ENCODE results near the gene NWD2. TPM values are rescaled to one million over a fixed set of nuclear protein-coding genes. Genes with fewer than 3 reads are reported as not detected.

The NWD2 gene
- total RNA-seq, 4 donors from 2014 or later = 0.22 TPM; not detected in 3

DNA sequence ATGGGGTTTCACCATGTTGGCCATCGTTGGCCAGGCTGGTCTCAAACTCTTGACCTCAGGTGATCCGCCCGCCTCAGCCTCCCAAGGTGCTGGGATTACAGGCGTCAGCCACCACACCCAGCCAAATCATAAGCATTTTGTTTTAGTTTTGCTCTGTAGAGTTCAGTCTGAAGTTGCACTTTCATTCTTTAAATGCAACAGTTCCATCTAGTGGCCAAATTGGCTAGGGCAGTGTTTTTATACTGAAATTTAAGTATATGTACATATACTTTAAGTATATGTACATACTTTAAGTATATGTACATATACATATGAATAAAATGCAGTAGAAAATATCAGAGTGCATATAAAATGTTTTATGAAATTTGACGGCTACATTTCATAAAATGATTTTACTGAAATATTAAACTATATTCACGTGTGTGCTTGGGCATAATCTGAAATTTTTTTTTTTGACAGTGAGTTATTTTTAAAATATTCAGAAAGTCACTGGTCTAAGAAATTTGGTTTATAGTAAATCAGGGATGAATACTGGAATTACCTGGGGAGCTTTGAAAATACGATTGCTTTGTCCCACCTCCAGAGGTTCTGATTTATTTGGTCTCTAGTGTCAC, 145.5 kb downstream of the NWD2 start:
- no peaks in the 10 kb centered on the region for H3K4me1 ChIP-seq
- H3K4me3 ChIP-seq = no peak overlapping the region
- H3K27me3 ChIP-seq = no peaks in the 10 kb centered on the region
- no peak for DNase-seq
- H3K36me3 ChIP-seq = no peaks in the 10 kb centered on the region
- no peak overlapping the region for H3K27ac ChIP-seq
- TF ChIP-seq, protein P1, sequence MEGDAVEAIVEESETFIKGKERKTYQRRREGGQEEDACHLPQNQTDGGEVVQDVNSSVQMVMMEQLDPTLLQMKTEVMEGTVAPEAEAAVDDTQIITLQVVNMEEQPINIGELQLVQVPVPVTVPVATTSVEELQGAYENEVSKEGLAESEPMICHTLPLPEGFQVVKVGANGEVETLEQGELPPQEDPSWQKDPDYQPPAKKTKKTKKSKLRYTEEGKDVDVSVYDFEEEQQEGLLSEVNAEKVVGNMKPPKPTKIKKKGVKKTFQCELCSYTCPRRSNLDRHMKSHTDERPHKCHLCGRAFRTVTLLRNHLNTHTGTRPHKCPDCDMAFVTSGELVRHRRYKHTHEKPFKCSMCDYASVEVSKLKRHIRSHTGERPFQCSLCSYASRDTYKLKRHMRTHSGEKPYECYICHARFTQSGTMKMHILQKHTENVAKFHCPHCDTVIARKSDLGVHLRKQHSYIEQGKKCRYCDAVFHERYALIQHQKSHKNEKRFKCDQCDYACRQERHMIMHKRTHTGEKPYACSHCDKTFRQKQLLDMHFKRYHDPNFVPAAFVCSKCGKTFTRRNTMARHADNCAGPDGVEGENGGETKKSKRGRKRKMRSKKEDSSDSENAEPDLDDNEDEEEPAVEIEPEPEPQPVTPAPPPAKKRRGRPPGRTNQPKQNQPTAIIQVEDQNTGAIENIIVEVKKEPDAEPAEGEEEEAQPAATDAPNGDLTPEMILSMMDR (IDR thresholded peaks at IDR 0.05) = peak; percentile 26 to 76 (median 61)
- no peak for TF ChIP-seq POLR2A (IDR thresholded peaks at IDR 0.05)
- intact Hi-C loops (cut with DNase I) = no loop called here
- WGBS, 2 donors = 17 to 31% methylated on average over 7 of the region's 7 CpGs
- no peaks in the 10 kb centered on the region for H3K9me3 ChIP-seq

DNA sequence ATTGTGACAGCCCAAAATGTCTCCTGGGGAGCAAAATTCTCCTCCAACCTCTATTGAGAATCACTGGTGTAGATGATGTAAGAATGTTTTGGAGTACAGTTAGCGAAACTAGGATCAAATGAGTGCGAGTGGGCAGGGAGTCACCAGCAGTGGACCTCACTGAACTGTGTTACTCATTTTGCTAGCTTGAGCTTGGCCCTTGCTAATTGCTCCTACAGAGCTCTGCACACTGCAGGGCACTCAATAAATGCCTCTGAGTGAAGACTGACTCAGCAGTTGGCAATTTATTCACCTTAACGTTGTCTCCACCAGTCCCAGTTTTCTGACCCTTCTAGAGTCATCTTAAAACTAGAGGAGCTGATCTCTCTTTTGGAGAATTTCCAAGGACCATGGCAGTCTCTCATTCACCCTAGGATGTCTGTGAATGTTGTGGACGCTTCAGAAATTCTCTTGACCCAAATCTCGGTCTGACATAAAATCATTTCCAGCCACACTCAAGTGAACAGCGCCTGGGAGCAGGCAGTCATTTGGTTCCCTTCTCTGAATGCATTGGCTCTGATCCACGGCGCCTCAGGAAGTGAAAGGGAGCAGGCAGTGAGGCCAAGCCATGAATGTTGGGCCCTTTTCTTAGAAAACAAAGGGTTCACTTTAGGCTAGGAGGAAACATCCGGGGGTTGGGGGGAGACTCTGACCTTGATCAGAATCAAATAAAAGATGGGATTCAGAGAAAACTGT, 148.1 kb downstream of the NWD2 start:
- no peaks in the 10 kb centered on the region for H3K9me3 ChIP-seq
- no peaks in the 10 kb centered on the region for H3K36me3 ChIP-seq
- H3K4me1 ChIP-seq = no peaks in the 10 kb centered on the region
- TF ChIP-seq, protein P1 (IDR thresholded peaks at IDR 0.05) = no peak
- intact Hi-C loops (cut with DNase I) = no loop called here
- 48% methylated on average over 6 to 9 of the region's 9 CpGs for WGBS, 2 donors
- no peak for DNase-seq
- H3K4me3 ChIP-seq = no peak overlapping the region
- H3K27me3 ChIP-seq = no peaks in the 10 kb centered on the region
- H3K27ac ChIP-seq = no peak overlapping the region

DNA sequence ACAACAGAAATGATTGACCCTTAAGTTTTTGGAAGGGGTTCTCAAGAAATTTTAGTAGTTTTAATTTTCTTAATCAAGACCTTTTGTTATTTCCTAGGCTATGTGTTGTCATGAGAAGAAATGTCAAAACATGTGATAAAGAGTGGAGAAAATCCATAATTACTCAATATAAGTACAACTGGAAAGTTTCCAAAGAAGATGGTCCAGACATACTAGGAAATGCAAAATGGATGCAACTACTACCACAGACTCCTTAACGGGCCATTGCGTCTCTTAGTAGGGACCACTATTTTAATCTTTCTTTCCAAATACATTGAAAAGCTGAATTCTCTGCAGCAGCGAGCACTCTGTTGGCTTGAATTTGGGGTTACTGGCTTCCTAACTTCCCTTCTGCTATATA, 148.8 kb downstream of the NWD2 start:
- H3K36me3 ChIP-seq = no peaks in the 10 kb centered on the region
- intact Hi-C loops (cut with DNase I) = no loop called here
- H3K27ac ChIP-seq = no peak overlapping the region
- 73 to 74% methylated on average over 3 of the region's 3 CpGs for WGBS, 2 donors
- DNase-seq = no peak
- H3K4me1 ChIP-seq = no peaks in the 10 kb centered on the region
- TF ChIP-seq POLR2A (IDR thresholded peaks at IDR 0.05) = no peak
- TF ChIP-seq, protein P1 (IDR thresholded peaks at IDR 0.05) = no peak
- H3K27me3 ChIP-seq = no peaks in the 10 kb centered on the region
- H3K4me3 ChIP-seq = no peak overlapping the region
- H3K9me3 ChIP-seq = no peaks in the 10 kb centered on the region

DNA sequence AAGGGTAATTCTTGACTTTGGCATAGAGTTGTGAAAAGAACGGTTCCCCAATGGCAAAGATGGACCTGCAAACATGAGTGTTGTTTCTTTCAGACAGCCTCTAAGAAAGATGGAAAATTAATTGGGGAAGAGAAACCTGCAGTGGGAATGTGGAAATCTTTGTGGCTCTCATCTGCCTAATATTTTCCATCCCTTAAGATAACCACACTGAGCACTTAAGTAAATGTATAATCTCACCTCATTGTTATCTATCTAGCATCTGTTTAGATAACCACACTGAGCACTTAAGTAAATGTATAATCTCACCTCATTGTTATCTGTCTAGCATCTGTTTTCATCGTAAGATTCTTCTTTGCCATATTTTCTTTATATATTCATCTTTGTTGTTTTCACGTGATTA, 149.3 kb downstream of the NWD2 start:
- Histone ChIP-seq H3K36me3 (no peaks in the 10 kb centered on the region), H3K9me3 (no peaks in the 10 kb centered on the region), H3K27me3 (no peaks in the 10 kb centered on the region), H3K27ac (no peak overlapping the region), H3K4me1 (no peaks in the 10 kb centered on the region), H3K4me3 (no peak overlapping the region)
- no peak for DNase-seq
- 70 to 71% methylated on average over 3 of the region's 3 CpGs for WGBS, 2 donors
- intact Hi-C loops (cut with DNase I) = no loop called here
- no peak for TF ChIP-seq POLR2A (IDR thresholded peaks at IDR 0.05)
- TF ChIP-seq, protein P1 (IDR thresholded peaks at IDR 0.05) = no peak

DNA sequence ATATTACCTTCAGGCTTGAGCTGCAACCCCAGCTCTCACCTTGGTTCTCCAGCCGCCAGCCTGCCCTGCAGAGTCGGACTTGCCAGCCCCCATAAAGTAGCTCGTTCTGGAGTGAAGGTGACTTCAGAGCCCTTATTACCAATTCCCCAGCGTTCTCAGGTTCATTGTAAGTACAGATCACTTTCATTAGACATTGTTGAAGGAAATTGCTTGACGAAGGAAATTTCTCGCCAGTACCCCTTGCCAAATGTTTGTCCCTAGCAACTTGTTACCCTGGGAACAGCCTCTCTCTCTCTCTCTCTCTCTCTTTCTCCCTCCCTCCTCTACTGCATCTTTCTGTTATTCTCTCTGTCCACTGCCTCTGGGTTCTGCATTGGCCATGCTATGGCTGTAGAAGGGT, 153.0 kb downstream of the NWD2 start:
- 79 to 92% methylated on average over 6 of the region's 6 CpGs for whole genome bisulfite sequencing, 2 donors
- Histone ChIP-seq H3K4me1 (no peaks in the 10 kb centered on the region), H3K9me3 (no peaks in the 10 kb centered on the region), H3K4me3 (no peak overlapping the region), H3K36me3 (no peaks in the 10 kb centered on the region), H3K27me3 (no peaks in the 10 kb centered on the region), H3K27ac (no peak overlapping the region)
- DNase-seq = no peak
- intact Hi-C loops (cut with DNase I) = no loop called here
- TF ChIP-seq POLR2A (IDR thresholded peaks at IDR 0.05) = no peak
- TF ChIP-seq, protein P1 (IDR thresholded peaks at IDR 0.05) = no peak
